BLaER1 treated with 17β-estradiol and CSF1 and Interleukin-3, amounts not matched to agents 10 nM and 100 nM (cell line): ENCODE results near the gene ZNF653.
"Not testable (repeated sequence)": the region's sequence is repeated elsewhere in the genome, so short reads cannot be mapped to it uniquely, and the experiment has no call there.

Experiments used
- H3K27ac ChIP-seq, 11 experiments: shearing (Covaris generic); formaldehyde crosslinking; 2 replicates each; pipeline ENCODE4 v1.8.1; 2022
- H3K27me3 ChIP-seq, 11 experiments: shearing (Covaris generic); formaldehyde crosslinking; 2 replicates each; pipeline ENCODE4 v1.8.1; 2022
- H3K36me3 ChIP-seq, 11 experiments: shearing (Covaris generic); formaldehyde crosslinking; 2 replicates each; pipeline ENCODE4 v1.8.1; 2022
- H3K4me1 ChIP-seq, 10 experiments: shearing (Covaris generic); formaldehyde crosslinking; 2 replicates each; pipeline ENCODE4 v1.8.1; 2022
- H3K4me2 ChIP-seq, 11 experiments: shearing (Covaris generic); formaldehyde crosslinking; 2 replicates each; pipeline ENCODE4 v1.8.1; 2022
- H3K4me3 ChIP-seq, 10 experiments: shearing (Covaris generic); formaldehyde crosslinking; 2 replicates each; pipeline ENCODE4 v1.8.1; 2022
- H3K9ac ChIP-seq, 11 experiments: shearing (Covaris generic); formaldehyde crosslinking; 2 replicates each; pipeline ENCODE4 v1.8.1; 2022
- H3K9me3 ChIP-seq, 11 experiments: shearing (Covaris generic); formaldehyde crosslinking; replicated peaks in 1 of 11; 2 replicates each; pipeline ENCODE4 v1.8.1; 2022
- H4K20me1 ChIP-seq, 11 experiments: shearing (Covaris generic); formaldehyde crosslinking; 2 replicates each; pipeline ENCODE4 v1.8.1; 2022
- Cebpa-rat ChIP-seq, 11 experiments: shearing (Covaris generic); IDR thresholded peaks; 2 replicates each; pipeline ENCODE4 v1.8.1; 2022

The ZNF653 gene

GRCh38 chr19:11456659-11457058, 49.0 kb downstream of the ZNF653 start:
- no peak for TF ChIP-seq Cebpa-rat (IDR thresholded peaks at IDR 0.05)
- no peak overlapping the region for H3K4me3 ChIP-seq
- peaks cover 0 to 6% (median 0%) of the 10 kb centered on the region in 10 experiments; a peak in 5 of 20 replicates for H3K4me1 ChIP-seq
- no peaks in the 10 kb centered on the region for H3K27me3 ChIP-seq
- no peaks in the 10 kb centered on the region for H3K9me3 ChIP-seq
- no peak overlapping the region for H3K27ac ChIP-seq
- H4K20me1 ChIP-seq: peaks cover 0 to 5% (median 0%) of the 10 kb centered on the region in 11 experiments; a peak in 2 of 22 replicates
- H3K4me2 ChIP-seq: no peak overlapping the region
- no peak overlapping the region for H3K9ac ChIP-seq
- H3K36me3 ChIP-seq: no peaks in the 10 kb centered on the region

- not testable (repeated sequence) for H4K20me1 ChIP-seq, H3K9ac ChIP-seq, H3K36me3 ChIP-seq, H3K4me2 ChIP-seq, H3K4me3 ChIP-seq, H3K9me3 ChIP-seq, H3K27me3 ChIP-seq, H3K27ac ChIP-seq
- H3K4me1 ChIP-seq: peaks cover 0 to 10% (median 0%) of the 10 kb centered on the region in 10 experiments; a peak in 6 of 20 replicates
Measured at GRCh38 chr19:11455233-11455554, 50.4 kb downstream of the ZNF653 start.

GRCh38 chr19:11453468-11454341, 51.9 kb downstream of the ZNF653 start:
- Histone ChIP-seq H3K4me3 (no peak overlapping the region), H3K36me3 (peaks cover 20 to 24% (median 24%) of the 10 kb centered on the region in 11 experiments), H3K9ac (no peak overlapping the region), H4K20me1 (peaks cover 0 to 23% (median 0%) of the 10 kb centered on the region in 11 experiments; a peak in 4 of 22 replicates), H3K9me3 (no peaks in the 10 kb centered on the region), H3K4me2 (no peak overlapping the region), H3K27ac (no peak overlapping the region), H3K27me3 (no peaks in the 10 kb centered on the region), H3K4me1 (peaks cover 0 to 10% (median 0%) of the 10 kb centered on the region in 10 experiments; a peak in 6 of 20 replicates)
- no peak for TF ChIP-seq Cebpa-rat (IDR thresholded peaks at IDR 0.05)

- Histone ChIP-seq H4K20me1 (peaks cover 0 to 33% (median 0%) of the 10 kb centered on the region in 11 experiments; a peak in 8 of 22 replicates), H3K9me3 (no peaks in the 10 kb centered on the region), H3K4me2 (no peak overlapping the region), H3K9ac (no peak overlapping the region), H3K36me3 (peaks cover 29 to 34% (median 33%) of the 10 kb centered on the region in 11 experiments), H3K4me1 (peaks cover 0 to 10% (median 0%) of the 10 kb centered on the region in 10 experiments; a peak in 6 of 20 replicates), H3K27me3 (no peaks in the 10 kb centered on the region), H3K4me3 (no peak overlapping the region), H3K27ac (no peak overlapping the region)
- no peak for TF ChIP-seq Cebpa-rat (IDR thresholded peaks at IDR 0.05)
Measured at GRCh38 chr19:11452620-11453310, 52.9 kb downstream of the ZNF653 start.

- Histone ChIP-seq H3K36me3 (peaks cover 33 to 41% (median 40%) of the 10 kb centered on the region in 11 experiments), H3K27me3 (no peaks in the 10 kb centered on the region), H3K9ac (0 out of 22 replicates have a peak overlapping the region, but pooled peaks of 1 of the 11 experiments have one; percentile 41), H3K4me1 (peaks cover 0 to 10% (median 0%) of the 10 kb centered on the region in 10 experiments; a peak in 6 of 20 replicates), H3K4me2 (peak overlapping the region in 3 of 11 experiments; percentile 7 to 13 (median 10); a peak in 3 of 22 replicates), H3K4me3 (no peak overlapping the region), H3K27ac (no peak overlapping the region), H4K20me1 (peaks cover 0 to 38% (median 0%) of the 10 kb centered on the region in 11 experiments; a peak in 8 of 22 replicates), H3K9me3 (no peaks in the 10 kb centered on the region)
- no peak for TF ChIP-seq Cebpa-rat (IDR thresholded peaks at IDR 0.05)
Measured at GRCh38 chr19:11451871-11452619, 53.6 kb downstream of the ZNF653 start.

- no peak for TF ChIP-seq Cebpa-rat (IDR thresholded peaks at IDR 0.05)
- Histone ChIP-seq H3K27ac (no peak overlapping the region), H3K9me3 (no peaks in the 10 kb centered on the region), H3K27me3 (no peaks in the 10 kb centered on the region), H3K9ac (peak overlapping the region in 1 of 11 experiments; percentile 41; a peak in 1 of 22 replicates), H3K4me3 (no peak overlapping the region), H3K4me2 (peak overlapping the region in 3 of 11 experiments; percentile 7 to 13 (median 10); a peak in 3 of 22 replicates), H3K36me3 (peaks cover 33 to 48% (median 46%) of the 10 kb centered on the region in 11 experiments), H3K4me1 (peaks cover 0 to 10% (median 0%) of the 10 kb centered on the region in 10 experiments; a peak in 6 of 20 replicates), H4K20me1 (peaks cover 0 to 44% (median 0%) of the 10 kb centered on the region in 11 experiments; a peak in 9 of 22 replicates)
Measured at GRCh38 chr19:11451327-11451870, 54.2 kb downstream of the ZNF653 start.

- TF ChIP-seq Cebpa-rat (IDR thresholded peaks at IDR 0.05): no peak
- no peaks in the 10 kb centered on the region for H3K9me3 ChIP-seq
- H3K9ac ChIP-seq: peak overlapping the region in 1 of 11 experiments; percentile 9; a peak in 1 of 22 replicates
- peaks cover 38 to 54% (median 52%) of the 10 kb centered on the region in 11 experiments for H3K36me3 ChIP-seq
- no peak overlapping the region for H3K27ac ChIP-seq
- no peak overlapping the region for H3K4me3 ChIP-seq
- H3K4me1 ChIP-seq: peaks cover 0 to 10% (median 0%) of the 10 kb centered on the region in 10 experiments; a peak in 6 of 20 replicates
- H4K20me1 ChIP-seq: peaks cover 0 to 51% (median 0%) of the 10 kb centered on the region in 11 experiments; a peak in 9 of 22 replicates
- no peak overlapping the region for H3K4me2 ChIP-seq
- no peaks in the 10 kb centered on the region for H3K27me3 ChIP-seq
Measured at GRCh38 chr19:11450570-11451326, 54.9 kb downstream of the ZNF653 start.
